Aorta (tissue), 5 donors: ENCODE measurements around the gene MRPL51. TPM values are rescaled to one million over a fixed set of nuclear protein-coding genes. Genes with fewer than 3 reads are reported as not detected.
"Not testable (repeated sequence)": the region's sequence is repeated elsewhere in the genome, so short reads cannot be mapped to it uniquely, and the experiment has no call there.

ENCODE experiments used
- ATAC-seq: fragments of 200-7000 bp; cut with Tn5 transposase; one replicate; pipeline ENCODE4 v1.9.1; 2022; ENCODE audit warnings: moderate library complexity; ENCODE audit not compliant: low FRiP score
- DNase-seq, 2 donors: peaks; one replicate each; pipeline ENCODE4 v3.0.0-alpha.2; 2020
- H3K27ac ChIP-seq, 2 donors: one replicate each; pipeline ENCODE4 v1.5.1; 2013; ENCODE audit warnings: low read length in 2 of 2, mild to moderate bottlenecking in 2 of 2, moderate library complexity in 2 of 2, control low read depth in 1 of 2, inconsistent platforms in 1 of 2, low read depth in 1 of 2
- H3K27me3 ChIP-seq, 2 donors: one replicate each; pipeline ENCODE4 v1.6.1; 2013; ENCODE audit warnings: control low read depth in 1 of 2, low read length in 1 of 2, mild to moderate bottlenecking in 1 of 2, moderate library complexity in 1 of 2; ENCODE audit not compliant: insufficient read depth in 2 of 2, control insufficient read depth in 1 of 2
- H3K36me3 ChIP-seq, 2 donors: one replicate each; pipeline ENCODE4 v1.6.1; 2013; ENCODE audit warnings: control low read depth in 1 of 2, low read length in 1 of 2, mild to moderate bottlenecking in 1 of 2; ENCODE audit not compliant: insufficient read depth in 2 of 2, control insufficient read depth in 1 of 2
- H3K4me1 ChIP-seq, 2 donors: one replicate each; pipeline ENCODE4 v1.6.1; 2013; ENCODE audit warnings: low read length in 2 of 2, control low read depth in 1 of 2, mild to moderate bottlenecking in 1 of 2, moderate library complexity in 1 of 2; ENCODE audit not compliant: insufficient read depth in 2 of 2, control insufficient read depth in 1 of 2
- H3K4me3 ChIP-seq, 2 donors: one replicate each; pipeline ENCODE4 v1.5.1; 2013; ENCODE audit warnings: low read length in 2 of 2, control low read depth in 1 of 2, mild to moderate bottlenecking in 1 of 2
- H3K9me3 ChIP-seq: one replicate; pipeline ENCODE4 v1.6.1; 2013; ENCODE audit warnings: mild to moderate bottlenecking, low read length; ENCODE audit not compliant: control insufficient read depth
- WGBS, 2 donors: extraction: QIAGEN DNeasy Blood & Tissue Kit; methylation state at CpG; one replicate each; pipeline ENCODE4 v1.1.7; 2013; 5-methylcytosine and 5-hydroxymethylcytosine counted together
- intact Hi-C, 2 donors: fragments of 100-400 bp; cut with DNase I; formaldehyde crosslinking; loops; one replicate each; pipeline versions ENCODE4 v1.14.2 to v1.15.0; 2022
- polyA plus RNA-seq, 2 donors: library from polyadenylated mRNA; stranded (reverse); fragments of 200-250 nt; gene quantifications; one replicate each; pipeline ENCODE4 v1.2.3, GENCODE V29; 2013
- total RNA-seq, 2 donors: library from RNA; stranded (reverse); fragmentation: NEBNext Ultra II Directional; extraction: Animal tissue kit (Norgen Biotek cat#: 25700); gene quantifications; one replicate each; pipeline ENCODE4 v1.2.1, GENCODE V29; 2021
- donor health status: healthy with polysubstance abuse.
- donor health status: Bipolar disorder and iron deficiency.
- donor health status: DM: no; HTN: no; CAD: no.
- donor health status: DM: no; HTN: no; CAD: no.
- donor health status: DM: yes; HTN: yes; CAD: no.

Gene MRPL51
- total and polyA plus RNA-seq, 4 donors: 91.8 to 283 (median 110) TPM

DNA sequence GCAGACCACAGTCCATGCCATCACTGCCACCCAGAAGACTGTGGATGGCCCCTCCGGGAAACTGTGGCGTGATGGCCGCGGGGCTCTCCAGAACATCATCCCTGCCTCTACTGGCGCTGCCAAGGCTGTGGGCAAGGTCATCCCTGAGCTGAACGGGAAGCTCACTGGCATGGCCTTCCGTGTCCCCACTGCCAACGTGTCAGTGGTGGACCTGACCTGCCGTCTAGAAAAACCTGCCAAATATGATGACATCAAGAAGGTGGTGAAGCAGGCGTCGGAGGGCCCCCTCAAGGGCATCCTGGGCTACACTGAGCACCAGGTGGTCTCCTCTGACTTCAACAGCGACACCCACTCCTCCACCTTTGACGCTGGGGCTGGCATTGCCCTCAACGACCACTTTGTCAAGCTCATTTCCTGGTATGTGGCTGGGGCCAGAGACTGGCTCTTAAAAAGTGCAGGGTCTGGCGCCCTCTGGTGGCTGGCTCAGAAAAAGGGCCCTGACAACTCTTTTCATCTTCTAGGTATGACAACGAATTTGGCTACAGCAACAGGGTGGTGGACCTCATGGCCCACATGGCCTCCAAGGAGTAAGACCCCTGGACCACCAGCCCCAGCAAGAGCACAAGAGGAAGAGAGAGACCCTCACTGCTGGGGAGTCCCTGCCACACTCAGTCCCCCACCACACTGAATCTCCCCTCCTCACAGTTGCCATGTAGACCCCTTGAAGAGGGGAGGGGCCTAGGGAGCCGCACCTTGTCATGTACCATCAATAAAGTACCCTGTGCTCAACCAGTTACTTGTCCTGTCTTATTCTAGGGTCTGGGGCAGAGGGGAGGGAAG lies 44.7 kb upstream of the MRPL51 start:
- H3K27ac ChIP-seq: peak overlapping the region in 1 of 2 donors; percentile 19
- not testable (repeated sequence) for ATAC-seq, H3K36me3 ChIP-seq, H3K4me3 ChIP-seq, H3K4me1 ChIP-seq, H3K9me3 ChIP-seq, H3K27me3 ChIP-seq
- intact Hi-C loops: loop anchor here (2.0 to 5.0 kb wide), 5 partner anchors 13 to 210 kb away; no protein-coding TSS in a partner anchor
- WGBS, 2 donors: 17 to 19% methylated on average over 17 of the region's 17 CpGs
- peak; percentile 88 to 94 for DNase-seq

DNA sequence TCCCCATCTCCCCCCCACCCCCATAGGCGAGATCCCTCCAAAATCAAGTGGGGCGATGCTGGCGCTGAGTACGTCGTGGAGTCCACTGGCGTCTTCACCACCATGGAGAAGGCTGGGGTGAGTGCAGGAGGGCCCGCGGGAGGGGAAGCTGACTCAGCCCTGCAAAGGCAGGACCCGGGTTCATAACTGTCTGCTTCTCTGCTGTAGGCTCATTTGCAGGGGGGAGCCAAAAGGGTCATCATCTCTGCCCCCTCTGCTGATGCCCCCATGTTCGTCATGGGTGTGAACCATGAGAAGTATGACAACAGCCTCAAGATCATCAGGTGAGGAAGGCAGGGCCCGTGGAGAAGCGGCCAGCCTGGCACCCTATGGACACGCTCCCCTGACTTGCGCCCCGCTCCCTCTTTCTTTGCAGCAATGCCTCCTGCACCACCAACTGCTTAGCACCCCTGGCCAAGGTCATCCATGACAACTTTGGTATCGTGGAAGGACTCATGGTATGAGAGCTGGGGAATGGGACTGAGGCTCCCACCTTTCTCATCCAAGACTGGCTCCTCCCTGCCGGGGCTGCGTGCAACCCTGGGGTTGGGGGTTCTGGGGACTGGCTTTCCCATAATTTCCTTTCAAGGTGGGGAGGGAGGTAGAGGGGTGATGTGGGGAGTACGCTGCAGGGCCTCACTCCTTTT lies 44.0 kb upstream of the MRPL51 start:
- H3K4me3 ChIP-seq: no peak overlapping the region
- DNase-seq: no peak
- no peaks in the 10 kb centered on the region for H3K9me3 ChIP-seq
- H3K36me3 ChIP-seq: peaks cover 0 to 4% of the 10 kb centered on the region in 2 donors
- H3K27ac ChIP-seq: peak overlapping the region in 1 of 2 donors; percentile 19
- intact Hi-C loops: loop anchor here (2.0 to 5.0 kb wide), 5 partner anchors 14 to 210 kb away; no protein-coding TSS in a partner anchor
- peaks cover 0 to 1% of the 10 kb centered on the region in 2 donors for H3K27me3 ChIP-seq
- no peaks in the 10 kb centered on the region for H3K4me1 ChIP-seq
- no peak for ATAC-seq
- WGBS, 2 donors: 52 to 57% methylated on average over 19 of the region's 19 CpGs

DNA sequence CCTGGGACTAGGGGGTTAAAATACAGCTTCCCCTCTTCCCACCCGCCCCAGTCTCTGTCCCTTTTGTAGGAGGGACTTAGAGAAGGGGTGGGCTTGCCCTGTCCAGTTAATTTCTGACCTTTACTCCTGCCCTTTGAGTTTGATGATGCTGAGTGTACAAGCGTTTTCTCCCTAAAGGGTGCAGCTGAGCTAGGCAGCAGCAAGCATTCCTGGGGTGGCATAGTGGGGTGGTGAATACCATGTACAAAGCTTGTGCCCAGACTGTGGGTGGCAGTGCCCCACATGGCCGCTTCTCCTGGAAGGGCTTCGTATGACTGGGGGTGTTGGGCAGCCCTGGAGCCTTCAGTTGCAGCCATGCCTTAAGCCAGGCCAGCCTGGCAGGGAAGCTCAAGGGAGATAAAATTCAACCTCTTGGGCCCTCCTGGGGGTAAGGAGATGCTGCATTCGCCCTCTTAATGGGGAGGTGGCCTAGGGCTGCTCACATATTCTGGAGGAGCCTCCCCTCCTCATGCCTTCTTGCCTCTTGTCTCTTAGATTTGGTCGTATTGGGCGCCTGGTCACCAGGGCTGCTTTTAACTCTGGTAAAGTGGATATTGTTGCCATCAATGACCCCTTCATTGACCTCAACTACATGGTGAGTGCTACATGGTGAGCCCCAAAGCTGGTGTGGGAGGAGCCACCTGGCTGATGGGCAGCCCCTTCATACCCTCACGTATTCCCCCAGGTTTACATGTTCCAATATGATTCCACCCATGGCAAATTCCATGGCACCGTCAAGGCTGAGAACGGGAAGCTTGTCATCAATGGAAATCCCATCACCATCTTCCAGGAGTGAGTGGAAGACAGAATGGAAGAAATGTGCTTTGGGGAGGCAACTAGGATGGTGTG lies 43.1 kb upstream of the MRPL51 start:
- intact Hi-C loops: loop anchor here (2.0 to 5.0 kb wide), 7 partner anchors 15 to 209 kb away; partner anchors contain the start of genes VAMP1 (in 2 of the 2) and MRPL51 (in 1 of the 2)
- no peaks in the 10 kb centered on the region for H3K9me3 ChIP-seq
- H3K4me3 ChIP-seq: peak overlapping the region; percentile 60 to 75
- H3K4me1 ChIP-seq: no peaks in the 10 kb centered on the region
- ATAC-seq (no peak), DNase-seq (no peak)
- peak overlapping the region; percentile 7 to 87 for H3K27ac ChIP-seq
- H3K27me3 ChIP-seq: peaks cover 0 to 1% of the 10 kb centered on the region in 2 donors
- H3K36me3 ChIP-seq: peaks cover 0 to 4% of the 10 kb centered on the region in 2 donors
- WGBS, 2 donors: 23 to 25% methylated on average over 10 of the region's 10 CpGs

DNA sequence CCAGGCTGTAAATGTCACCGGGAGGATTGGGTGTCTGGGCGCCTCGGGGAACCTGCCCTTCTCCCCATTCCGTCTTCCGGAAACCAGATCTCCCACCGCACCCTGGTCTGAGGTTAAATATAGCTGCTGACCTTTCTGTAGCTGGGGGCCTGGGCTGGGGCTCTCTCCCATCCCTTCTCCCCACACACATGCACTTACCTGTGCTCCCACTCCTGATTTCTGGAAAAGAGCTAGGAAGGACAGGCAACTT lies 42.6 kb upstream of the MRPL51 start:
- H3K4me1 ChIP-seq: no peaks in the 10 kb centered on the region
- intact Hi-C loops: loop anchor here (2.0 to 5.0 kb wide), 6 partner anchors 43 to 208 kb away; partner anchors contain the start of genes VAMP1 (in 2 of the 2) and MRPL51 (in 1 of the 2)
- 0 to 1% methylated on average over 6 of the region's 6 CpGs for WGBS, 2 donors
- peaks cover 0 to 1% of the 10 kb centered on the region in 2 donors for H3K27me3 ChIP-seq
- H3K27ac ChIP-seq: peak overlapping the region; percentile 7 to 87
- ATAC-seq: no peak
- H3K36me3 ChIP-seq: peaks cover 0 to 4% of the 10 kb centered on the region in 2 donors
- H3K9me3 ChIP-seq: no peaks in the 10 kb centered on the region
- no peak for DNase-seq
- H3K4me3 ChIP-seq: peak overlapping the region; percentile 60 to 75

DNA sequence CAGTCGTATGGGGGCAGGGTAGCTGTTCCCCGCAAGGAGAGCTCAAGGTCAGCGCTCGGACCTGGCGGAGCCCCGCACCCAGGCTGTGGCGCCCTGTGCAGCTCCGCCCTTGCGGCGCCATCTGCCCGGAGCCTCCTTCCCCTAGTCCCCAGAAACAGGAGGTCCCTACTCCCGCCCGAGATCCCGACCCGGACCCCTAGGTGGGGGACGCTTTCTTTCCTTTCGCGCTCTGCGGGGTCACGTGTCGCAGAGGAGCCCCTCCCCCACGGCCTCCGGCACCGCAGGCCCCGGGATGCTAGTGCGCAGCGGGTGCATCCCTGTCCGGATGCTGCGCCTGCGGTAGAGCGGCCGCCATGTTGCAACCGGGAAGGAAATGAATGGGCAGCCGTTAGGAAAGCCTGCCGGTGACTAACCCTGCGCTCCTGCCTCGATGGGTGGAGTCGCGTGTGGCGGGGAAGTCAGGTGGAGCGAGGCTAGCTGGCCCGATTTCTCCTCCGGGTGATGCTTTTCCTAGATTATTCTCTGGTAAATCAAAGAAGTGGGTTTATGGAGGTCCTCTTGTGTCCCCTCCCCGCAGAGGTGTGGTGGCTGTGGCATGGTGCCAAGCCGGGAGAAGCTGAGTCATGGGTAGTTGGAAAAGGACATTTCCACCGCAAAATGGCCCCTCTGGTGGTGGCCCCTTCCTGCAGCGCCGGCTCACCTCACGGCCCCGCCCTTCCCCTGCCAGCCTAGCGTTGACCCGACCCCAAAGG lies 42.1 kb upstream of the MRPL51 start:
- H3K36me3 ChIP-seq: peaks cover 0 to 5% of the 10 kb centered on the region in 2 donors
- ATAC-seq (peak; percentile 62), DNase-seq (peak; percentile 88 to 94)
- peak overlapping the region; percentile 47 to 87 for H3K27ac ChIP-seq
- peaks cover 0 to 1% of the 10 kb centered on the region in 2 donors for H3K27me3 ChIP-seq
- peak overlapping the region; percentile 60 to 75 for H3K4me3 ChIP-seq
- no peaks in the 10 kb centered on the region for H3K9me3 ChIP-seq
- H3K4me1 ChIP-seq: no peaks in the 10 kb centered on the region
- intact Hi-C loops: loop anchor here (2.0 to 5.0 kb wide), 6 partner anchors 42 to 208 kb away; partner anchors contain the start of genes VAMP1 (in 2 of the 2) and MRPL51 (in 1 of the 2)
- 0% methylated on average over 51 to 52 of the region's 52 CpGs for WGBS, 2 donors

DNA sequence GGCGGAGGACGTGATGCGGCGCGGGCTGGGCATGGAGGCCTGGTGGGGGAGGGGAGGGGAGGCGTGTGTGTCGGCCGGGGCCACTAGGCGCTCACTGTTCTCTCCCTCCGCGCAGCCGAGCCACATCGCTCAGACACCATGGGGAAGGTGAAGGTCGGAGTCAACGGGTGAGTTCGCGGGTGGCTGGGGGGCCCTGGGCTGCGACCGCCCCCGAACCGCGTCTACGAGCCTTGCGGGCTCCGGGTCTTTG lies 41.6 kb upstream of the MRPL51 start:
- Histone ChIP-seq H3K27ac (peak overlapping the region; percentile 47 to 87), H3K9me3 (no peaks in the 10 kb centered on the region), H3K27me3 (peaks cover 0 to 1% of the 10 kb centered on the region in 2 donors), H3K4me1 (no peaks in the 10 kb centered on the region), H3K4me3 (peak overlapping the region; percentile 60 to 75), H3K36me3 (peaks cover 0 to 7% of the 10 kb centered on the region in 2 donors)
- peak; percentile 78 for ATAC-seq
- WGBS, 2 donors: 0 to 1% methylated on average over 11 to 25 of the region's 25 CpGs
- intact Hi-C loops: loop anchor here (2.0 to 5.0 kb wide), 3 partner anchors 42 to 197 kb away; partner anchors contain the start of genes VAMP1 (in 2 of the 2) and MRPL51 (in 1 of the 2)
- DNase-seq: peak in 1 of 2 donors; percentile 93

DNA sequence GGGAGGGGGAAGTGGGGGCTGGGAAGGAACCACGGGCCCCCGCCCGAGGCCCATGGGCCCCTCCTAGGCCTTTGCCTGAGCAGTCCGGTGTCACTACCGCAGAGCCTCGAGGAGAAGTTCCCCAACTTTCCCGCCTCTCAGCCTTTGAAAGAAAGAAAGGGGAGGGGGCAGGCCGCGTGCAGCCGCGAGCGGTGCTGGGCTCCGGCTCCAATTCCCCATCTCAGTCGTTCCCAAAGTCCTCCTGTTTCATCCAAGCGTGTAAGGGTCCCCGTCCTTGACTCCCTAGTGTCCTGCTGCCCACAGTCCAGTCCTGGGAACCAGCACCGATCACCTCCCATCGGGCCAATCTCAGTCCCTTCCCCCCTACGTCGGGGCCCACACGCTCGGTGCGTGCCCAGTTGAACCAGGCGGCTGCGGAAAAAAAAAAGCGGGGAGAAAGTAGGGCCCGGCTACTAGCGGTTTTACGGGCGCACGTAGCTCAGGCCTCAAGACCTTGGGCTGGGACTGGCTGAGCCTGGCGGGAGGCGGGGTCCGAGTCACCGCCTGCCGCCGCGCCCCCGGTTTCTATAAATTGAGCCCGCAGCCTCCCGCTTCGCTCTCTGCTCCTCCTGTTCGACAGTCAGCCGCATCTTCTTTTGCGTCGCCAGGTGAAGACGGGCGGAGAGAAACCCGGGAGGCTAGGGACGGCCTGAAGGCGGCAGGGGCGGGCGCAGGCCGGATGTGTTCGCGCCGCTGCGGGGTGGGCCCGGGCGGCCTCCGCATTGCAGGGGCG lies 41.0 kb upstream of the MRPL51 start, which contains the start of gene GAPDH:
GAPDH (plus strand) TSS at position 595 of the 772 bp plus-strand sequence. CDS start 316 bp downstream, outside the sequence.
- WGBS, 2 donors: 0 to 1% methylated on average over 56 to 62 of the region's 62 CpGs
- intact Hi-C loops: loop anchor here (2.0 to 5.0 kb wide), 3 partner anchors 41 to 197 kb away; partner anchors contain the start of genes MRPL51 (in 2 of the 2) and VAMP1 (in 2 of the 2)
- peak; percentile 90 for ATAC-seq

More for the DNA sequence above, 41.0 kb upstream of the MRPL51 start, which contains the start of gene GAPDH:
- peak within 1 kb of the TSS; percentile 61 to 87 for H3K27ac ChIP-seq
- H3K27me3 ChIP-seq: peaks cover 0 to 1% of the 10 kb centered on the region in 2 donors
- H3K4me1 ChIP-seq: no peaks in the 10 kb centered on the region
- H3K36me3 ChIP-seq: peaks cover 0 to 7% of the 10 kb centered on the region in 2 donors
- H3K9me3 ChIP-seq: no peaks in the 10 kb centered on the region
- DNase-seq: peak; percentile 96 to 97
- peak within 1 kb of the TSS; percentile 60 to 75 for H3K4me3 ChIP-seq
